Measurements from ENCODE around the gene FBXO27.

DNA sequence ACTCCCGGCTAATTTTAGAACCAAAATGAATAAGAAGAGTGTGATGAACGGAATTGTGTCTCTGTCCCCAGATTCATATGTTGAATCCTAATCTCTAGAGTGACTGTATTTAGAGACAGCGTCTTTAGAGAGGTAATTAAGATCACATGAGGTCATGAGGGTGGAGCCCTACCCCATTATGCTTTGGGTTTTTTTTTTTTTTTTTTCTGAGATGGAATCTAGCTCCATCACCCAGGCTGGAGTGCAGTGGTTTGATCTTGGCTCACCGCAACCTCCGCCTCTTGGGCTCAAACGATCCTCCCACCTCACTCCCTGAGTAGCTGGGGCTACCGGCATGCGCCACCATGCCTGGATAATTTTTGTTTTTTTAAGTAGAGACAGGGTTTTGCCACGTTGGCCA is 27.9 kb downstream of the FBXO27 start:
- TF ChIP-seq, protein P1, sequence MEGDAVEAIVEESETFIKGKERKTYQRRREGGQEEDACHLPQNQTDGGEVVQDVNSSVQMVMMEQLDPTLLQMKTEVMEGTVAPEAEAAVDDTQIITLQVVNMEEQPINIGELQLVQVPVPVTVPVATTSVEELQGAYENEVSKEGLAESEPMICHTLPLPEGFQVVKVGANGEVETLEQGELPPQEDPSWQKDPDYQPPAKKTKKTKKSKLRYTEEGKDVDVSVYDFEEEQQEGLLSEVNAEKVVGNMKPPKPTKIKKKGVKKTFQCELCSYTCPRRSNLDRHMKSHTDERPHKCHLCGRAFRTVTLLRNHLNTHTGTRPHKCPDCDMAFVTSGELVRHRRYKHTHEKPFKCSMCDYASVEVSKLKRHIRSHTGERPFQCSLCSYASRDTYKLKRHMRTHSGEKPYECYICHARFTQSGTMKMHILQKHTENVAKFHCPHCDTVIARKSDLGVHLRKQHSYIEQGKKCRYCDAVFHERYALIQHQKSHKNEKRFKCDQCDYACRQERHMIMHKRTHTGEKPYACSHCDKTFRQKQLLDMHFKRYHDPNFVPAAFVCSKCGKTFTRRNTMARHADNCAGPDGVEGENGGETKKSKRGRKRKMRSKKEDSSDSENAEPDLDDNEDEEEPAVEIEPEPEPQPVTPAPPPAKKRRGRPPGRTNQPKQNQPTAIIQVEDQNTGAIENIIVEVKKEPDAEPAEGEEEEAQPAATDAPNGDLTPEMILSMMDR (conservative IDR thresholded peaks at IDR 0.05; ENCODE audit: low read depth, low read length) = no peak
- TF ChIP-seq EZH2 (IDR thresholded peaks at IDR 0.05; ENCODE audit: borderline replicate concordance, low read depth, low read length, poor library complexity, severe bottlenecking) = no peak
